GM19468 (cell line): ENCODE data around the gene POU5F1.
A peak's percentile ranks its signal among the peaks of the same experiment; 100 is the strongest.
"Not testable (repeated sequence)": the region's sequence is repeated elsewhere in the genome, so short reads cannot be mapped to it uniquely, and the experiment has no call there.

Source experiments
- ATAC-seq: cut with Tn5 transposase; IDR thresholded peaks from one replicate; pipeline ENCODE4 v1.9.1; 2021; ENCODE audit warnings: mild to moderate bottlenecking, moderate library complexity, moderate number of reproducible peaks; ENCODE audit not compliant: unreplicated experiment; ENCODE audit errors: extremely low read depth

POU5F1 gene

DNA sequence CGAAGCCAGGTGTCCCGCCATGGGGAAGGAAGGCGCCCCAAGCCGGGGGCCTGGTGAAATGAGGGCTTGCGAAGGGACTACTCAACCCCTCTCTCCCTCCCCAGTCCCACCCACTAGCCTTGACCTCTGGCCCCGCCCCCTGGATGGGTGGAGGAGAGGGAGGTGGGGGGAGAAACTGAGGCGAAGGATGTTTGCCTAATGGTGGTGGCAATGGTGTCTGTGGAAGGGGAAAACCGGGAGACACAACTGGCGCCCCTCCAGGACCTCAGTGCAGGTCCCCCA is at the start of gene POU5F1:
POU5F1 (minus strand) TSS at position 83 of the 282 bp plus-strand sequence; CDS start at position 21, 62 bp downstream.
- no peak for ATAC-seq

DNA sequence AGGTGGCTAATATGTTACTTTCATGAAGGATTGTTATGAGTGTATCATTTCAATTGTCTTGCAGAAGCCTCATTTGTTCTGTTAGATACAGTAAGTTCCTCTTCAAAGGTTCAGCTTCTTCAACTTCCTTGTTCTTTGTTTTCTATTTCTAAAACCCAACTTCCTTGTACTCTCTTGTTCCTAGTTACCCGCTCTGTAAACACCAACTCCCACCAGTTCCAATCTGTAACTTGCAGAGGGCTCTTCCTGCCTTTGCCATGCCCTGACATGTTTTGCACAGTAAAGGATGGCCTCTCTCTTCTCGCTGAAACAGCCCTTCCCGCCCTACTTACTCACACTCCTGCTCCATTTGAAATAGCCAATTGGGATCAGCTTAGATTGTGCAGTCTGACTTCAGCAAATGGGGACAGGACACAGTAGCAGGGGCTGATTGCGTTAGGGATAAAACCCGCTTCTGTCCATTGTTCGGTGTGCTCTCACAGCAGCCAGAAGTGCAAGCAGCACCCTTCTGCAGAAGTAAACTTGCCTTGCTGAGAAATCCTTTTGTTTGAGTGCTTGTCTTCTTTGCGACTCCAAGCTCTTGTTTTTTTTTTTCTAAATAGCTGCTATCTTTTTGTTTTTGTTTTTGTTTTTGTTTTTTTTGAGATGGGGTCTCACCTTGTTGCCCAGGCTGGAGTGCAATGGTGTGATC is 45.9 kb upstream of the POU5F1 start:
- ATAC-seq, result no peak

DNA sequence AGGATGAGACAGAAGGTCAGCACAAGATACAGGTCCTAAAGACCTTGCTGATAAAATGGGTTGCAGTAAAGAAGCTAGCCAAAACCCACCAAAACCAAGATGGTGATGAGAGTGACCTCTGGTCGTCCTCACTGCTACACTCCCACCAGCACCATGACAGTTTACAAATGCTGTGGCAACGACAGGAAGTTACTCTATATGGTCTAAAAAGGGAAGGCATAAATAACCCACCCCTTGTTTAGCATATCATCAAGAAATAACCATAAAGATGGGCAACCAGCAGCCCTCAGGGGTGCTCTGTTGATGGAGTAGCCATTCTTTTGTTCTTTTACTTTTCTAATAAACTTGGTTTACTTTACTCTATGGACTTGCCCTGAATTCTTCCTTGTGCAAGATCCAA is 44.7 kb upstream of the POU5F1 start:
- not testable (repeated sequence) for ATAC-seq

DNA sequence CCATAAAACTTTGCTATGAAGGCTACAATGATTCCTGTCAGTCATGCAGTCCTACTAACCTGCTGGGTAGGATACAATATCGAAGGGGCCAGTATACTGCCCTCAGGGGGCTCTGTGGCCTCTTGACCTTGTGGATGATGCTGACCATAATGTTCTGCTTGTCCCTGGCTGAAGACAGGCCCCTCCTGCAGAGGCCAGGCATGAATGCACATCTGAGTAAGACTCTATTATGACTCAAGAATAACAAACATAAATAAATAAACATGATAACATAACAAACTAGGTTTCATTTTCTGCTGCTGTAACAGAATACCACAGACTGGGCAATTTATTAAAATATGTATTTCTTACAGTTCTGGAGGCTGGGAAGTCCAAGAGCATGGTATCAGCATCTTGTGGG is 44.0 kb upstream of the POU5F1 start:
- ATAC-seq, result no peak

DNA sequence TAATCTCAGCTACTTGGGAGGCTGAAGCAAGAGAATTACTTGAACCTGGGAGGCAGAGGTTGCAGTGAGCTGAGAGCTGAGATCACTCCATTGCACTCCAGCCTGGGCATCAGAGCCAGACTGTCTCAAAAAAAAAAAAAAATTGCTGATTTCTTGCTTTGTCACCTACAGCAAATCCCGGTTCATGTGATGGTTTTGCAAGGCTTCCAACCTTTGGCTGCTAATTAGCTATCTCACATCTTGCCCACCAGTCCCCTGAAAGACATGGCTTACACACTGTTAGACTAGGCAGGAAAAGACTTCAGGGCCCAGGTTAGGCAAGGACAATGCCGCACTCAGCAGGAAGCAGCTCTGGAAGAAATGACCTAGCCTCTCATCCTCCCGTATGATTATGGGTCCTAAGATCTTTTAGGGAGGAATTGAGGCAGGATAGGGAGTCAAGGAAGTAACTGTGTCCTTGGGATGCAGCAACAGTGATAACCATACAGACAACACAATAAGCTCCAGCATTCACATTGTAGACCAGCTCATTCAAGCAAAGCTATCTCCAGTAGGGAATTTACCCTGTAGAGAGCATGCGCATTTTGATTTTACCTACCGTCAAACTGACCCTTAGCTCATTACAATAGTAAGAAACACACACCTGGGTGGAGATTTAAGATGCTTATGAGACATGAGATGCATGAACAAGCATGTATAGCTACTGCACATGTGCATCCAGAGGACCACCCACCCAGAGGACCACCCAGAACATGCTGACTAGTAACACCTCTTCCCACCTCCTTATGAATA is 40.5 kb upstream of the POU5F1 start:
- no peak for ATAC-seq

DNA sequence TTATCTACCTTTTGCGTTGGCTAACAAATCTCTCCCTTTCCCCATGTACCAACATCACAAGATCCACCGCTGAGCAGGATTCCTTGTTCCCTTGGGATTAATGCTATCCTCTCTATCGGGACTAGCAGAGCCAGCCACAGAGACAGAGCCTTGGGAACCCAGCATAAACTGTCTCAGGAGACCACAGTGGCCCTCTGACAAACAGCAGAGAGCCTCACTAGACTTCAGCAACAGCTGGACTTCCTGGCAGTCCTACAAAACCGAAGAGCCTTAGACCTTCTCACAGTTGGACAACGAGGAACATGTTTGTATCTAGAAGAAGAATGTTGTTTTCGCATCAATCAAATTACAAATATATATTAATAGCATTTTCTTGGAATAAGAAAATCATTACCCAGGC is 39.6 kb upstream of the POU5F1 start:
- ATAC-seq, result no peak

DNA sequence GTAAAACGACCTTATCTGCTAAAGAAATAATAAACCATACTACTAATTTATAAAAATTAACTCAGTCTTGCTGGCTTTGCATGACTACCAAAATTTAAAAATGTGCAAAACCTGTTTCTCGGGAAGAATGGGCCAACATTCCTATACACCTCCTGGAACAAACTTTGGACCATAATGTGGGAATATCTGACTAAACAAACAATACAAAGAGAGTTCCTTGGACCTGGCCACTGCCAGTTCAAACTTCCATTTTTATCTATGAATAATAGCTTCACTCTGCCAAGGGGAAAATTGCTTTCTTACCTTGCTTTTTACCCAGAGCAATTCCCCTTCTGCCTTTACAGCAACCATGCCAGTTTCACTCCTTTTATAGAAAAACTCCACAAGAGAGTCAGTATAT is 38.7 kb upstream of the POU5F1 start:
- ATAC-seq, result no peak

DNA sequence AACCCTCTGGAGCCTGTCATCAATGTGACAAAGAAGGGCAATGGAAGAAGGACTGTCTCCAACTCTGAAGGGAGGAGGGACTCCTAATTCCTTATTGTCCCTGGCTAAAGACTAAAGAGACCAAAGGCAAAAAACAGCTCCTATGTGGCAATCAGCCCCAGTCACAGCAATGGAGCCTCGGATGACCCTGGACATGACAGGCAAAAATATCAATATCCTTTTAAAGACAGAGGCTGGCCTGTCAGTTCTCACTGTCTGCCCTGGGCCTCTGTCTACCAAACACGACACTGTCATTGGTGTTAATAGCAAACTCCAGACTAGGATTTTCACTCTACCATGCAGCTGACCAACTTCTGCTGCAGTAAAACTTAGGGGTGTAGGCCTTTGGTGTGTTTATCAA is 38.0 kb upstream of the POU5F1 start:
- no peak for ATAC-seq

DNA sequence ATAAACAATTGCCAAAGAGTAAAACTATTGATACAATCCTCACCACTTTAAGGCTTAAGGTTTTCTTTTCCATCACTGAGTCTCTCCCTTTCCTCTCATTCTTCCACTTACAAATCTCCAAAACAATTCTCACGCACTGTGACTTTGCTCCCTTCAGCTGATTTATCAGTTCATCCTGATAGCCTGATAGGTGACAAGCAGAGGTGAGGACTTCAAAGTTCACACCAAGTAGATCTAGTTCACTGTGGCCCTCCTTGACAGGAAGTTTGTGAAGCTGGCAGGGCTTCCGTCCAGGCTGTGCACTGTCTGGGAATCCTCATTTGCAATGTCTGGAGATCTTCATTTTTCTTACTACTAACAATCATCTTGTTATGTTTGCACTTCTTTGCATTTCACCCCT is 35.2 kb upstream of the POU5F1 start:
- ATAC-seq, result no peak

- ATAC-seq, result no peak
These were observed 34.3 kb upstream of the POU5F1 start for GRCh38 chr6:31204751-31205145.

DNA sequence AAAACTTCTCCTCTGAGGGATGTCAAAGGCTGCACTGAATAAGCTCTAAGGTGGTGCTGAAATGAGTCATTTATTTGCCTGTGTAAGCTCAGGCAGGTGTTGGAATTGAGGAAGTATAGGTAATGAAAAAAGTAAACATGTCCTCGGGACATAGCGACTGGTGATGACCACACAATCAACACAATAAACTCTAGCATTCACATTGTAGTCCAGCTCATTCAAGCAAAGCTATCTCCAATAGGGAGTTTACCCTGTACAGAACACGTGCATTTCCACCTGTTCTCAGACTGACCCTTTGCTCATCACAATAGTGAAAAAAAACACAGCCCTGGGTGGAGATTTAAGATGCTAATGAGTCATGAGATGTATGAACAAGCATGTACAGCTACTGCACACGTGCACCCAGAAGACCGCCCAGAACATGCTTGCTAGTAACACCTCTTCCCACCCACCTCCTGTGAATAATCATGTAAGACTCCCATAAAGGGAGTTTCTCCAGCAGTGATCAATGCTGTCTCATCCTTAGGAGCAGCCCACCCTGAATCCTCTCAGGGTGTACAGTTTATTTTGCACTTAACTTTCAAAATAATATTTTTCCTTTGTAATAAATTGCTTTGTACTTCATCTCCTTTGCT is 33.0 kb upstream of the POU5F1 start:
- peak; percentile 26 for ATAC-seq

DNA sequence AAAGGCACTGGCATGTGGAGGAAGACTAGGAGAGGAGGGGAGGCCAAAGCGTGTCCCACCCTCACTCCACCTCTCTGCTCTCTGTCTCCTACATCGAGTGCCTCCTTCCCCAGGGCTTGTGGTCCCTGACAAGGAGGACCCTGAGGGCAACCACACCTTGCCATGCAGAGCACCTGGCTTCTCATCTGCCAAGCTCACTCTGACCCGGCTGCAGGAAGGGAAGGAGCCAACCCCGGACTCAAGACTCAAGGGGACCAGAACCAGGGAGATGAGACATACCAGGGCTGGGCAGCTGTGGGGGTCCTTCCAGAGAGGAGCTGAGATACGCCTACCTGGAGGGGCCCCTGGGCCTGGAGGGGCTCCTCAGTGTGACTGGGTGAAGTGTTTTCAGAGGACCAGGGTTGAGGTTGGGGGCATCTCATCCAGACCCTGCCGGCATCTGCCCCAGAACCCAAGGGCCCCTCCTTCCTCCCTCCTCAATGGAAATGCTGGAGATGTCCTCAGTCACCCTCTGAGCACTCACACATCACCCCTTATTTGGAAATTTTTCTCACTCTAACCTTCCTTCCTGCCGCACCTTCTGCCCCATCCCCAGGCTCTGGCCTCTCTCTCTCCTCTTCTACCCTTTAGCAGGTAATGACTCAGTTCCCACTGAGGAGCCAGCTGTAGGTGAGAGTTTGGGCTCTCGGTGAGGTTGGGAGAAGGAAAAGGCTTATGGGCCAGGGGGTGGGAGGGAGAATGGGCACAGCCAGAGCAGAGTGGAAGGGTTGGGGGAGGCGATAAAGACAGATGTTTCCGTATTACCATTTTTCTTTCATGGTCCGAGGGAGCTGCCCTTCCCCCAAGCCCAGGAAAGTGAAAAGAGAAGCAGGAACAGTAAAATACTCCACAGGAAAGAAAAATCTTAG is 32.0 kb upstream of the POU5F1 start:
- ATAC-seq, result no peak

DNA sequence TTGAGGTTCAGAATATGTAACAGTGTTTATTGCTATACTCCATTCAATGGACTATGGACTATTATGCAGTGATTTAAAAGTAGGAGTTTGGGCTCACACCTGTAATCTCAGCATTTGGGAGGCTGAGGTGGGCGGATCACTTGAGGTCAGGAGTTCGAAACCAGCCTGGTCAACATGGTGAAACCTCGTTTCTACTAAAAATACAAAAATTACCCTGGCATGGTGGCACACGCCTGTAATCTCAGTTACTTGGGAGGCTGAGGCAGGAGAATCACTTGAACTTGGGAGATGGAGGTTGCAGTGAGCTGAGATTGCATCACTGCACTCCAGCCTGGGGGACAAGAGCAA is 28.6 kb upstream of the POU5F1 start:
- ATAC-seq, result not testable (repeated sequence)

GRCh38 chr6:31197559-31198305 is 27.2 kb upstream of the POU5F1 start:
- no peak for ATAC-seq

DNA sequence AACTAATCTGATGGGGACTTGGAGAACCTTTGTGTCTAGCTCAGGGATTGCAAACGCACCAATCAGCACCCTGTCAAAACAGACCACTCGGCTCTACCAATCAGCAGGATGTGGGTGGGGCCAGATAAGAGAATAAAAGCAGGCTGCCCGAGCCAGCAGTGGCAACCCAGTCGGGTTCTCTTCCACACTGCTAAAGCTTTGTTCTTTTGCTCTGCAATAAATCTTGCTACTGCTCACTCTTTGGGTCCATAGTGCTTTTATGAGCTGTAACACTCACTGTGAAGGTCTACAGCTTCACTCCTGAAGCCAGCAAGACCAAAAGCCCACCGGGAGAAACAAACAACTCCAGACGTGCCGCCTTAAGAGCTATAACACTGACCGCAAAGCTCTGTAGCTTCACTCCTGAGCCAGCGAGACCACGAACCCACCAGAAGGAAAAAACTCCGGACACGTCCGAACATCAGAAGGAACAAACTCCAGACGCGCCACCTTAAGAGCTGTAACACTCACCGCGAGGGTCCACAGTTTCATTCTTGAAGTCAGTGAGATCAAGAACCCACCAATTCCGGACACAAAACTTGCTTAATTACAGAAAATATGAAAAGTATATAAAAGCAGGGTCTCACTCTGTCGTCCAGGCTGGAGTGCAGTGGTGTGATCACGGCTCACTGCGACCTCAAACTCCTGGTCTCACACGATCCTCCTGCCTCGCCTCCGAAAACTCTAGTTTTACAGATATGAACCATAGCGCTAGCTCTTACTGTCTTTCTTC is 26.0 kb upstream of the POU5F1 start:
- ATAC-seq, result not testable (repeated sequence)

- ATAC-seq, result not testable (repeated sequence)
These were observed 25.0 kb upstream of the POU5F1 start for GRCh38 chr6:31195308-31195979.

GRCh38 chr6:31194061-31194834 is 23.8 kb upstream of the POU5F1 start:
- ATAC-seq, result no peak

GRCh38 chr6:31193206-31193605 is 22.7 kb upstream of the POU5F1 start:
- no peak for ATAC-seq
